A172 (cell line): ENCODE data around the gene RHOF. TPM values are rescaled to one million over a fixed set of nuclear protein-coding genes. Genes with fewer than 3 reads are reported as not detected.
A peak's percentile ranks its signal among the peaks of the same experiment; 100 is the strongest.

Experiments
- DNase-seq: peaks from one replicate; pipeline ENCODE4 v3.0.0-alpha.2; 2015; ENCODE audit warnings: low spot score
- total RNA-seq: library from RNA; depleted of rRNA; stranded (reverse); fragments of >200 nt; shearing (Covaris generic); gene quantifications from 2 replicates; pipeline ENCODE4 v1.2.3, GENCODE V29; 2014

Gene RHOF
- total RNA-seq, 1 experiment from 2014 or later = 2.7 TPM

- no peak for DNase-seq
Observed at GRCh38 chr12:121805171-121806008, 11.9 kb upstream of the RHOF start.

GRCh38 chr12:121804417-121805111 is 11.1 kb upstream of the RHOF start:
- no peak for DNase-seq

GRCh38 chr12:121803861-121804416 is 10.5 kb upstream of the RHOF start, which contains the start of gene SETD1B:
Gene SETD1B (plus strand): TSS chr12:121804009. CDS start chr12:121804738, 729 bp downstream.
- DNase-seq = peak; percentile 63

GRCh38 chr12:121802843-121803698 is 9.6 kb upstream of the RHOF start:
- DNase-seq = peak; percentile 90

GRCh38 chr12:121802485-121802842 is 9.0 kb upstream of the RHOF start:
- no peak for DNase-seq

- DNase-seq = no peak
Observed at GRCh38 chr12:121801595-121802484, 8.4 kb upstream of the RHOF start.

- DNase-seq = no peak
Observed at GRCh38 chr12:121800694-121801594, 7.5 kb upstream of the RHOF start.

- peak; percentile 84 for DNase-seq
Observed at GRCh38 chr12:121799842-121800693, 6.6 kb upstream of the RHOF start.

- DNase-seq = peak; percentile 85
Observed at GRCh38 chr12:121799156-121799841, 5.8 kb upstream of the RHOF start.

- no peak for DNase-seq
Observed at GRCh38 chr12:121798787-121799155, 5.3 kb upstream of the RHOF start.

GRCh38 chr12:121797937-121798786 is 4.7 kb upstream of the RHOF start:
- peak; percentile 67 for DNase-seq

GRCh38 chr12:121796855-121797751 is 3.6 kb upstream of the RHOF start:
- peak; percentile 94 for DNase-seq

GRCh38 chr12:121795034-121795968 is 1.8 kb upstream of the RHOF start:
- DNase-seq = peak; percentile 73

- DNase-seq = no peak
Observed at GRCh38 chr12:121794534-121795033, 1.1 kb upstream of the RHOF start.
